ENCODE data around the gene ARHGAP44. TPM values are rescaled to one million over a fixed set of nuclear protein-coding genes. Genes with fewer than 3 reads are reported as not detected.

Gene ARHGAP44
- total and polyA plus RNA-seq, 2 donors (not counting 3 experiments of a cell fraction or from before 2014, with no cell fraction given) = 0.11 to 0.42 TPM

DNA sequence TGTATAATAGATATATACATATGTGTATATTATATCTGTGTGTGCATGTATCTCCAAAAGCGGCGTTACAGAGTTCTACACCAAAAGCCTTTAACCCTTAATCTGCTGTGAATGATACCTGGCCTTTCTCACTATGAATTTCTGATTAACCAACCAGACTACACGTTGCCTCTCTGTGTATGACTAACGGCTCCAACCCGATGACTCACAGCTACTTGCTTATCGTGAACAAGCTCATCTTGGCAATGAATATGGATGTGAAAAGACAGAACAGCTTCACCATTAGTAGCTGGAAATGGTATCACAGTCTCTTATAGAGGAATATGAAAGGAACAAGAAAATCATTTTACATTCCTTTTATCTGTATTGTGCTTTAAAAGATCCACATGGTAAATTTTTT is 23.8 kb upstream of the ARHGAP44 start:
- ChIA-PET CTCF (interaction anchor here (1.0 kb wide), 1 partner anchor 38 kb away, joined by 3 read pairs; no protein-coding TSS in a partner anchor), POLR2A (no interaction called here)
- Histone ChIP-seq H3K27me3 (ENCODE audit: control insufficient read depth in 2 of 2, insufficient read depth in 2 of 2, low read length in 2 of 2) (no peaks in the 10 kb centered on the region), H3K27ac (ENCODE audit: insufficient read depth, low read depth, low read length) (no peak overlapping the region), H3K79me2 (ENCODE audit: control insufficient read depth, insufficient read depth, low read length) (no peaks in the 10 kb centered on the region), H4K20me1 (replicated peaks; ENCODE audit: control insufficient read depth, extremely low read depth, insufficient read depth, low read length) (no peaks in the 10 kb centered on the region), H3K36me3 (ENCODE audit: control insufficient read depth in 2 of 2, extremely low read depth in 1 of 2, insufficient read depth in 2 of 2, low read length in 2 of 2) (no peaks in the 10 kb centered on the region), H3K4me2 (ENCODE audit: insufficient read depth, low read length) (no peak overlapping the region), H3K9ac (replicated peaks; ENCODE audit: extremely low read depth, insufficient read depth, low read length) (no peak overlapping the region), H3K9me3 (replicated peaks; ENCODE audit: control insufficient read depth, insufficient read depth, low read length) (no peaks in the 10 kb centered on the region), H3K4me3 (replicated peaks in 1 of 3; ENCODE audit: insufficient read depth in 1 of 3, low read depth in 1 of 3, low read length in 3 of 3) (no peak overlapping the region), H3K4me1 (ENCODE audit: control insufficient read depth, extremely low read depth, insufficient read depth, low read length) (no peaks in the 10 kb centered on the region), H3K9me1 (replicated peaks; ENCODE audit: control insufficient read depth, extremely low read depth, insufficient read depth, low read length) (no peaks in the 10 kb centered on the region), H2AFZ (ENCODE audit: low read depth, low read length) (no peak overlapping the region)
- intact Hi-C loops (cut with micrococcal nuclease) = loop anchor here (1.0 kb wide), 1 partner anchor 49 kb away; no protein-coding TSS in a partner anchor
- FAIRE-seq (no peak), DNase-seq (ENCODE audit: low read depth, low spot score) (no peak)
- TF ChIP-seq CTCF (IDR thresholded peaks at IDR 0.05; ENCODE audit: extremely low read depth in 1 of 2, insufficient read depth in 1 of 2, low read depth in 1 of 2, low read length in 2 of 2) (no peak), EZH2 (IDR thresholded peaks at IDR 0.05; ENCODE audit: borderline replicate concordance, low read depth, low read length, severe bottlenecking) (no peak), JUN (IDR thresholded peaks at IDR 0.05; ENCODE audit: borderline replicate concordance, insufficient read depth, insufficient read length, low read depth) (peak; percentile 19)
- no TSS peak for BruUV-seq (replicated peaks)
- dilution Hi-C loops (cut with MboI; ENCODE audit: extremely low pct_ligation_motif_present, low sequenced_read_pairs) = no loop called here

- Histone ChIP-seq H4K20me1 (replicated peaks; ENCODE audit: control insufficient read depth, extremely low read depth, insufficient read depth, low read length) (no peaks in the 10 kb centered on the region), H3K9me3 (replicated peaks; ENCODE audit: control insufficient read depth, insufficient read depth, low read length) (no peaks in the 10 kb centered on the region), H2AFZ (ENCODE audit: low read depth, low read length) (no peak overlapping the region), H3K27me3 (ENCODE audit: control insufficient read depth in 2 of 2, insufficient read depth in 2 of 2, low read length in 2 of 2) (no peaks in the 10 kb centered on the region), H3K9ac (replicated peaks; ENCODE audit: extremely low read depth, insufficient read depth, low read length) (no peak overlapping the region), H3K27ac (ENCODE audit: insufficient read depth, low read depth, low read length) (no peak overlapping the region), H3K36me3 (ENCODE audit: control insufficient read depth in 2 of 2, extremely low read depth in 1 of 2, insufficient read depth in 2 of 2, low read length in 2 of 2) (no peaks in the 10 kb centered on the region), H3K4me3 (replicated peaks in 1 of 3; ENCODE audit: insufficient read depth in 1 of 3, low read depth in 1 of 3, low read length in 3 of 3) (no peak overlapping the region), H3K4me1 (ENCODE audit: control insufficient read depth, extremely low read depth, insufficient read depth, low read length) (no peaks in the 10 kb centered on the region), H3K9me1 (replicated peaks; ENCODE audit: control insufficient read depth, extremely low read depth, insufficient read depth, low read length) (no peaks in the 10 kb centered on the region), H3K79me2 (ENCODE audit: control insufficient read depth, insufficient read depth, low read length) (no peaks in the 10 kb centered on the region), H3K4me2 (ENCODE audit: insufficient read depth, low read length) (no peak overlapping the region)
- TF ChIP-seq, protein P1, sequence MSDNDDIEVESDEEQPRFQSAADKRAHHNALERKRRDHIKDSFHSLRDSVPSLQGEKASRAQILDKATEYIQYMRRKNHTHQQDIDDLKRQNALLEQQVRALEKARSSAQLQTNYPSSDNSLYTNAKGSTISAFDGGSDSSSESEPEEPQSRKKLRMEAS (IDR thresholded peaks at IDR 0.05; ENCODE audit: insufficient read depth, insufficient read length) = no peak
- TF ChIP-seq EZH2 (IDR thresholded peaks at IDR 0.05; ENCODE audit: borderline replicate concordance, low read depth, low read length, severe bottlenecking) (no peak), CTCF (IDR thresholded peaks at IDR 0.05; ENCODE audit: extremely low read depth in 1 of 2, insufficient read depth in 1 of 2, low read depth in 1 of 2, low read length in 2 of 2) (no peak), MYC (IDR thresholded peaks at IDR 0.05; ENCODE audit: low read depth, low read length) (no peak), POLR2AphosphoS5 (IDR thresholded peaks at IDR 0.05; ENCODE audit: insufficient read depth, low read depth, low read length) (no peak), GATA2 (IDR thresholded peaks at IDR 0.05; ENCODE audit: insufficient read depth, insufficient read length, low read depth, low read length) (no peak), JUN (IDR thresholded peaks at IDR 0.05; ENCODE audit: borderline replicate concordance, insufficient read depth, insufficient read length, low read depth) (no peak), POLR2A (IDR thresholded peaks at IDR 0.05; ENCODE audit: low read depth, low read length) (no peak), FOS (IDR thresholded peaks at IDR 0.05; ENCODE audit: borderline replicate concordance, insufficient read depth, low read length) (no peak)
- DNase-seq (ENCODE audit: low read depth, low spot score) (no peak), FAIRE-seq (no peak)
- dilution Hi-C loops (cut with MboI; ENCODE audit: extremely low pct_ligation_motif_present, low sequenced_read_pairs) (no loop called here), intact Hi-C loops (cut with micrococcal nuclease) (no loop called here)
- POLR2A ChIA-PET = no interaction called here
- BruUV-seq (replicated peaks) = no TSS peak
- CTCF ChIA-PET = no interaction called here
These were observed 21.0 kb upstream of the ARHGAP44 start for GRCh38 chr17:12768255-12768654.

Data from endothelial cell of umbilical vein (primary cell).